Hematopoietic multipotent progenitor cell treated with erythropoietin and hydrocortisone succinate and interleukin-3 and kit ligand, for 17 days (in vitro differentiated cells): ENCODE measurements around the gene C16orf95.
"Not testable (repeated sequence)": the region's sequence is repeated elsewhere in the genome, so short reads cannot be mapped to it uniquely, and the experiment has no call there.

Source experiments
- DNase-seq: peaks from one replicate; pipeline ENCODE4 v3.0.0-alpha.2; 2015; ENCODE audit warnings: low spot score

Gene C16orf95

GRCh38 chr16:87288753-87289362 is 28.3 kb downstream of the C16orf95 start:
- no peak for DNase-seq

GRCh38 chr16:87286839-87287626 is 30.2 kb downstream of the C16orf95 start:
- DNase-seq = no peak

- DNase-seq = no peak
These were observed 33.0 kb downstream of the C16orf95 start for GRCh38 chr16:87284183-87284582.

GRCh38 chr16:87279094-87279658 is 38.0 kb downstream of the C16orf95 start:
- DNase-seq = no peak

GRCh38 chr16:87278191-87279093 is 38.8 kb downstream of the C16orf95 start:
- peak; percentile 30 for DNase-seq

- no peak for DNase-seq
These were observed 40.3 kb downstream of the C16orf95 start for GRCh38 chr16:87276924-87277323.

GRCh38 chr16:87276091-87276701 is 41.0 kb downstream of the C16orf95 start:
- no peak for DNase-seq

- no peak for DNase-seq
These were observed 42.4 kb downstream of the C16orf95 start for GRCh38 chr16:87274794-87275193.

- DNase-seq = no peak
These were observed 43.6 kb downstream of the C16orf95 start for GRCh38 chr16:87273471-87274030.

GRCh38 chr16:87271256-87271655 is 45.9 kb downstream of the C16orf95 start:
- DNase-seq = no peak

- no peak for DNase-seq
These were observed 49.6 kb downstream of the C16orf95 start for GRCh38 chr16:87267566-87267965.

- no peak for DNase-seq
These were observed 50.3 kb downstream of the C16orf95 start for GRCh38 chr16:87266846-87267245.

- no peak for DNase-seq
These were observed 51.9 kb downstream of the C16orf95 start for GRCh38 chr16:87265261-87265660.

- DNase-seq = no peak
These were observed 52.6 kb downstream of the C16orf95 start for GRCh38 chr16:87264634-87265033.

- no peak for DNase-seq
These were observed 53.7 kb downstream of the C16orf95 start for GRCh38 chr16:87263418-87264052.

- no peak for DNase-seq
These were observed 57.8 kb downstream of the C16orf95 start for GRCh38 chr16:87259431-87259830.

- DNase-seq = not testable (repeated sequence)
These were observed 58.5 kb downstream of the C16orf95 start for GRCh38 chr16:87258653-87259052.

- DNase-seq = no peak
These were observed 61.3 kb downstream of the C16orf95 start for GRCh38 chr16:87255866-87256265.

- no peak for DNase-seq
These were observed 62.5 kb downstream of the C16orf95 start for GRCh38 chr16:87254734-87255133.

- no peak for DNase-seq
These were observed 62.9 kb downstream of the C16orf95 start for GRCh38 chr16:87254296-87254695.

GRCh38 chr16:87253536-87253935 is 63.7 kb downstream of the C16orf95 start:
- DNase-seq = no peak
